Endothelial cell of umbilical vein (primary cell): ENCODE measurements around the gene SWT1. TPM values are rescaled to one million over a fixed set of nuclear protein-coding genes. Genes with fewer than 3 reads are reported as not detected.

Experiments used
- BruUV-seq: library from RNA; stranded (reverse); fragments of 400-500 nt; replicated peaks from 2 replicates; lab custom pipeline; 2021; lab: Mats Ljungman, UMichigan
- CTCF ChIA-PET: fragments of 300-600, 350-600 bp; sonication (Branson Sonifier 250); formaldehyde crosslinking; loops from one replicate; lab custom pipeline; 2021; ENCODE audit warnings: antibody characterized with exemption, inconsistent platforms; lab: Charles Lee
- POLR2A ChIA-PET: fragments of 300-600, 350-600 bp; sonication (Branson Sonifier 250); formaldehyde crosslinking; loops from one replicate; lab custom pipeline; 2021; ENCODE audit warnings: antibody characterized with exemption, inconsistent platforms; lab: Charles Lee
- DNase-seq: peaks from one replicate; pipeline ENCODE4 v3.0.0-alpha.2; 2011; ENCODE audit warnings: low read depth, low spot score
- FAIRE-seq: peaks from 2 replicates; lab custom pipeline; 2011; peaks lifted over from hg19 to GRCh38; lab: Jason Lieb, UNC
- H2AFZ ChIP-seq: 2 replicates; pipeline ENCODE4 v1.6.0; 2012; ENCODE audit warnings: low read depth, low read length, control low read depth, inconsistent platforms
- H3K27ac ChIP-seq: 2 replicates; pipeline ENCODE4 v1.5.1; 2011; ENCODE audit warnings: low read depth, mild to moderate bottlenecking, control low read depth, low read length, moderate library complexity; ENCODE audit not compliant: insufficient read depth
- H3K27me3 ChIP-seq, 2 experiments: 2 replicates each; pipeline versions ENCODE4 v1.6.0 to v1.6.1; 2011; ENCODE audit warnings: low read length in 2 of 2, mixed read lengths in 1 of 2; ENCODE audit not compliant: control insufficient read depth in 2 of 2, insufficient read depth in 2 of 2
- H3K36me3 ChIP-seq, 2 experiments: 2 replicates in 1 of 2; 3 replicates in 1 of 2; pipeline ENCODE4 v1.5.1; 2011; ENCODE audit warnings: low read length in 2 of 2, mild to moderate bottlenecking in 1 of 2, moderate library complexity in 1 of 2; ENCODE audit not compliant: control insufficient read depth in 2 of 2, insufficient read depth in 2 of 2; ENCODE audit errors: extremely low read depth in 1 of 2
- H3K4me1 ChIP-seq: 3 replicates; pipeline ENCODE4 v1.5.1; 2011; ENCODE audit warnings: mild to moderate bottlenecking, low read length; ENCODE audit not compliant: control insufficient read depth, insufficient read depth; ENCODE audit errors: extremely low read depth
- H3K4me2 ChIP-seq: 2 replicates; pipeline ENCODE4 v1.6.1; 2011; ENCODE audit warnings: low read length, control low read depth, mixed read lengths; ENCODE audit not compliant: insufficient read depth
- H3K4me3 ChIP-seq, 3 experiments: fragments of 200-600 bp in 1 of 3; sonication (generic), shearing (Covaris generic) in 1 of 3; replicated peaks in 1 of 3; 2 replicates each; pipeline ENCODE4 v1.5.1; 2011 to 2016; ENCODE audit warnings: control low read depth in 3 of 3, low read length in 3 of 3, mild to moderate bottlenecking in 2 of 3, inconsistent platforms in 1 of 3, low read depth in 1 of 3, moderate library complexity in 1 of 3; ENCODE audit not compliant: insufficient read depth in 1 of 3
- H3K79me2 ChIP-seq: 2 replicates; pipeline ENCODE4 v1.6.0; 2012; ENCODE audit warnings: low read length, inconsistent platforms; ENCODE audit not compliant: control insufficient read depth, insufficient read depth
- H3K9ac ChIP-seq: replicated peaks from 2 replicates; pipeline ENCODE3; 2011; ENCODE audit warnings: low read length, control low read depth; ENCODE audit not compliant: insufficient read depth; ENCODE audit errors: extremely low read depth
- H3K9me1 ChIP-seq: replicated peaks from 3 replicates; pipeline ENCODE4 v1.6.0; 2011; ENCODE audit warnings: mild to moderate bottlenecking, low read length; ENCODE audit not compliant: control insufficient read depth, insufficient read depth; ENCODE audit errors: extremely low read depth
- H3K9me3 ChIP-seq: replicated peaks from 2 replicates; pipeline ENCODE4 v1.5.1; 2012; ENCODE audit warnings: low read length, inconsistent platforms; ENCODE audit not compliant: control insufficient read depth, insufficient read depth
- H4K20me1 ChIP-seq: replicated peaks from 2 replicates; pipeline ENCODE3; 2011; ENCODE audit warnings: mild to moderate bottlenecking, low read length; ENCODE audit not compliant: control insufficient read depth, insufficient read depth; ENCODE audit errors: extremely low read depth
- CTCF ChIP-seq, 2 donors: IDR thresholded peaks; 1 replicate in 1 of 2; 2 replicates in 1 of 2; pipeline ENCODE4 v1.5.1; 2011; ENCODE audit warnings: low read length in 2 of 2, mild to moderate bottlenecking in 2 of 2, moderate library complexity in 2 of 2, control low read depth in 1 of 2, inconsistent platforms in 1 of 2, low read depth in 1 of 2; ENCODE audit not compliant: insufficient read depth in 1 of 2; ENCODE audit errors: extremely low read depth in 1 of 2
- EZH2 ChIP-seq: IDR thresholded peaks from 2 replicates; pipeline ENCODE4 v1.6.1; 2012; ENCODE audit warnings: borderline replicate concordance, low read depth, mild to moderate bottlenecking, moderate library complexity, low read length, inconsistent platforms; ENCODE audit not compliant: severe bottlenecking
- FOS ChIP-seq: IDR thresholded peaks from 2 replicates; pipeline ENCODE4 v1.6.1; 2011; ENCODE audit warnings: mild to moderate bottlenecking, low read length, moderate library complexity, borderline replicate concordance; ENCODE audit not compliant: insufficient read depth
- GATA2 ChIP-seq: IDR thresholded peaks from 2 replicates; pipeline ENCODE4 v1.7.0; 2011; ENCODE audit warnings: low read depth, mild to moderate bottlenecking, moderate library complexity, mixed read lengths, low read length; ENCODE audit not compliant: insufficient read length, insufficient read depth
- JUN ChIP-seq: IDR thresholded peaks from 2 replicates; pipeline ENCODE4 v1.6.1; 2011; ENCODE audit warnings: borderline replicate concordance, low read depth; ENCODE audit not compliant: insufficient read length, insufficient read depth
- MAX ChIP-seq: IDR thresholded peaks from 2 replicates; pipeline ENCODE4 v1.6.1; 2011; ENCODE audit not compliant: insufficient read depth, insufficient read length
- MYC ChIP-seq: IDR thresholded peaks from one replicate; pipeline ENCODE4 v1.6.1; 2011; ENCODE audit warnings: mild to moderate bottlenecking, low read depth, low read length
- POLR2A ChIP-seq: IDR thresholded peaks from 2 replicates; pipeline ENCODE4 v1.6.1; 2012; ENCODE audit warnings: low read depth, mild to moderate bottlenecking, control low read depth, low read length
- POLR2AphosphoS5 ChIP-seq: IDR thresholded peaks from 2 replicates; pipeline ENCODE4 v1.6.1; 2012; ENCODE audit warnings: low read depth, mild to moderate bottlenecking, control low read depth, low read length, moderate library complexity; ENCODE audit not compliant: insufficient read depth
- dilution Hi-C: fragments of 300-500 bp; cut with MboI; formaldehyde crosslinking; loops from one replicate; pipeline ENCODE4 v1.15.0; 2019; ENCODE audit warnings: low sequenced_read_pairs; ENCODE audit not compliant: extremely low pct_ligation_motif_present
- intact Hi-C: fragments of 100-400 bp; cut with micrococcal nuclease; formaldehyde crosslinking; loops from one replicate; pipeline ENCODE4 v1.10.0; 2022
- polyA plus RNA-seq, 4 experiments: library from polyadenylated mRNA; depleted of rRNA in 3 of 4; stranded (reverse) in 3 of 4; unstranded in 1 of 4; fragments of >200 nt; gene quantifications; 2 replicates each; pipeline versions ENCODE4 v1.2.1 to v1.2.3, GENCODE V29; 2011 to 2012; ENCODE audit warnings: missing spikeins in 1 of 4
- total RNA-seq: library from RNA; stranded (reverse); gene quantifications from 2 replicates; pipeline ENCODE4 v1.2.3, GENCODE V29; 2021

The SWT1 gene
- total and polyA plus RNA-seq, 2 donors (not counting 3 experiments of a cell fraction or from before 2014, with no cell fraction given) = 1.0 to 4.3 TPM

- dilution Hi-C loops = no loop called here
- no peak for DNase-seq
- Histone ChIP-seq H3K4me2 (no peak overlapping the region), H3K9me1 (no peaks in the 10 kb centered on the region), H3K27ac (no peak overlapping the region), H3K9ac (no peak overlapping the region), H3K9me3 (no peaks in the 10 kb centered on the region), H3K79me2 (no peaks in the 10 kb centered on the region), H3K27me3 (no peaks in the 10 kb centered on the region), H2AFZ (no peak overlapping the region), H3K36me3 (no peaks in the 10 kb centered on the region), H3K4me3 (no peak overlapping the region), H3K4me1 (peaks cover 2% of the 10 kb centered on the region), H4K20me1 (no peaks in the 10 kb centered on the region)
- ChIA-PET CTCF (interaction anchor here (1.0 kb wide), 1 partner anchor 18 kb away, joined by 3 read pairs; no protein-coding TSS in a partner anchor), POLR2A (no interaction called here)
- no peak for TF ChIP-seq JUN
- peak; percentile 30 for TF ChIP-seq FOS
- no peak for FAIRE-seq
- BruUV-seq = no TSS peak
- intact Hi-C loops = no loop called here
These were observed 122.6 kb downstream of the SWT1 start for GRCh38 chr1:185279571-185279970.

DNA sequence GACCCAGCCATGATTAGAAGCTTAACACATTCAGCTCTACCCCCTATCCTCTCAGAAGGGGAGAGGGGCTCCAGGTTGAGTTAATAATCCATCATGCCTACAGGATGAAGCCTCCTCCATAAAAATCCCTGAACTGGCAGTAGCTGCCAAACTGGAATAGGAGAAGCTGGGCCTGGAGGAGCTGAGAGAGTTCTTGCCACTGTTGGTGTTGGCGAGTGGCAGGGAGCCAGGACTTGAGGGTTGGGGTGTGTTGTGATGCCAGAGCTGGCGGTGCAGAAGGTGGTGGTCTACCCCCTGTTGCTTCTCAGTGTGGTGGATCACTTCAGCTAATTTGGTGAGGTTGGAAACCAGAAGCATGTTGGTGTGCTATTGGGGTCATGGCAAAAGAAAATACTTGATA lies 123.6 kb downstream of the SWT1 start:
- ChIA-PET POLR2A (no interaction called here), CTCF (interaction anchor here (1.1 to 2.3 kb wide), 2 partner anchors 12 to 400 kb away, joined by 3 to 6 read pairs; no protein-coding TSS in a partner anchor)
- Histone ChIP-seq H3K4me3 (no peak overlapping the region), H3K79me2 (no peaks in the 10 kb centered on the region), H3K9me1 (no peaks in the 10 kb centered on the region), H3K27me3 (no peaks in the 10 kb centered on the region), H4K20me1 (no peaks in the 10 kb centered on the region), H2AFZ (no peak overlapping the region), H3K27ac (no peak overlapping the region), H3K4me2 (no peak overlapping the region), H3K9ac (no peak overlapping the region), H3K36me3 (no peaks in the 10 kb centered on the region), H3K4me1 (peaks cover 2% of the 10 kb centered on the region), H3K9me3 (no peaks in the 10 kb centered on the region)
- intact Hi-C loops = no loop called here
- dilution Hi-C loops = no loop called here
- FAIRE-seq = no peak
- DNase-seq = no peak
- no TSS peak for BruUV-seq
- TF ChIP-seq MYC = no peak
- no peak for TF ChIP-seq MAX
- TF ChIP-seq EZH2 = no peak
- TF ChIP-seq FOS = no peak
- no peak for TF ChIP-seq JUN
- TF ChIP-seq POLR2A = no peak
- no peak for TF ChIP-seq GATA2
- no peak for TF ChIP-seq POLR2AphosphoS5
- no peak for TF ChIP-seq CTCF (IDR thresholded peaks at IDR 0.05; ENCODE audit: extremely low read depth in 1 of 2, insufficient read depth in 1 of 2, low read depth in 1 of 2, low read length in 2 of 2)
